ENCODE data around the gene SEMA4B. TPM values are rescaled to one million over a fixed set of nuclear protein-coding genes. Genes with fewer than 3 reads are reported as not detected.
A peak's percentile ranks its signal among the peaks of the same experiment; 100 is the strongest.

SEMA4B gene
- total and polyA plus RNA-seq, 10 of the 15 experiments (the other 5 are each of a cell fraction or from before 2014, with no cell fraction given) = 0.87 to 26.0 (median 9.3) TPM

DNA sequence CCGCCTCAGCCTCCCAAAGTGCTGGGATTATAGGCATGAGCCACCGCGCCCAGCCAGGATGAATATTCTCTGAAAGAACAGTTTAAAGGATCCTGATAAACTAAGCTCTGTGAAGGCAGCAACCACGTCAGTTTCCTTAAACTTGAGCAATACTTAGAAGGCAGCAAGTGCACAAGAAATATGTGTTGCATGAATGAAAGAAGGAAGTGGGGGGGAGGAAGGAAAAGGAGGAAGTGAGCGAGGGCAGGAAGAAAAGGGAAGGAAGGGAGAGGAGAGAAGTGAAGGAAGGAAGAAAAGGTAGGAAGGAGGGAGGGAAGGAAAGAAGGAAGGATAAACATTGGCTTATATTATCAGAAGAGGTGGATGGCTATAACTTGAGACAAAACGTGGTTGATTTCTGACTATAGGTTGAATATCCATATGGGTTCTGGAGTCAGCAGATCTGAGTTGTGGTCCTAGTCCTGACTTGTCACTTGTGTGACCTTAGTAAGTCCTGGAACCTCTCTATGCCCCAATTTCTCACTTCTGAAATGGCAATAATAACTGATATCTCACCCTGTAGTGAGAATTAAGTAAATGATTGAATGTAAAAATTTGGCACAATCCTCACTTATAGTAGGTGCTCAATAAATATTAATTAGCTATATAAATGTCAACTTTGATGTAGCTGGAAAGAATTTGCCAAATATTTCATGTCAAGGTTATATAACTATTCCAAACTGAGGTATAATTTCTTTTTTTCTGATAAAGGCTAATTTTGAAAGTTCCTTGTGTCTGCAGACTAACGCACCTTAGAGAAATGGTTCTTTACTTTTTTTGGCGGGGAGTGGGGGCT, 12.0 kb upstream of the SEMA4B start:
- 66% methylated on average over 8 of the region's 8 CpGs for WGBS (ENCODE audit: insufficient coverage, insufficient replicate concordance, low lambda C conversion rate, missing lambda C conversion rate)
- H4K20me1 ChIP-seq (ENCODE audit: control insufficient read depth, insufficient read depth) = no peaks in the 10 kb centered on the region
- CTCF ChIA-PET = interaction anchor here (1.0 to 4.1 kb wide), 7 partner anchors 12 to 44 kb away, joined by 3 to 22 read pairs (median 4); partner anchors contain the start of gene SEMA4B
- 0 out of 4 replicates have a peak, but pooled peaks cover 0 to 2% of the 10 kb centered on the region in 2 experiments for H3K36me3 ChIP-seq (ENCODE audit: control insufficient read depth in 2 of 2, insufficient read depth in 2 of 2, low read length in 1 of 2)
- intact Hi-C loops (cut with micrococcal nuclease; ENCODE audit: unreplicated experiment) (no loop called here), in situ Hi-C loops (cut with MboI) (no loop called here)
- peaks cover 45% of the 10 kb centered on the region for H3K4me1 ChIP-seq (ENCODE audit: control insufficient read depth, insufficient read depth, low read length)
- H3K4me3 ChIP-seq = no peak overlapping the region
- no peak for TF ChIP-seq STAT3 (IDR thresholded peaks at IDR 0.05; ENCODE audit: low read depth, low read length)
- TF ChIP-seq RUNX3 (IDR thresholded peaks at IDR 0.05; ENCODE audit: low read length) = no peak
- TF ChIP-seq SPI1 (IDR thresholded peaks at IDR 0.05; ENCODE audit: borderline replicate concordance, insufficient read depth, low read depth, low read length) = peak; percentile 53; the same call in 1 of the 2 replicates
- peak in 1 of 2 experiments; percentile 64; a peak in 2 of 4 replicates for TF ChIP-seq ETV6 (conservative IDR thresholded peaks at IDR 0.05 in 1 of 2, IDR thresholded peaks at IDR 0.05 in 1 of 2; ENCODE audit: borderline replicate concordance in 1 of 2, low read depth in 1 of 2)
- peak; percentile 37; the same call in 1 of the 2 replicates for TF ChIP-seq HDGF (IDR thresholded peaks at IDR 0.05)
- peak; percentile 42 to 65; a peak in 2 of 4 replicates for TF ChIP-seq IKZF2 (IDR thresholded peaks at IDR 0.05)
- TF ChIP-seq ZZZ3 (IDR thresholded peaks at IDR 0.05; ENCODE audit: control insufficient read depth, insufficient read length, low read depth) = no peak
- FAIRE-seq = no peak
- SMC1A ChIA-PET (ENCODE audit: uncharacterized antibody, unreplicated experiment) = interaction anchor here (1.1 to 5.3 kb wide), 8 partner anchors 10 to 98 kb away, joined by 3 to 47 read pairs (median 6); partner anchors contain the start of genes CIB1, GDPGP1 and SEMA4B
- no peak overlapping the region for H2AFZ ChIP-seq (ENCODE audit: control insufficient read depth, low read depth, low read length)
- no peak overlapping the region for H3K27ac ChIP-seq (ENCODE audit: control insufficient read depth, insufficient read depth)
- no peak overlapping the region for H3K9ac ChIP-seq (ENCODE audit: control insufficient read depth, insufficient read depth, low read length)
- peaks cover 8% of the 10 kb centered on the region; the same call in 1 of the 2 replicates for H3K79me2 ChIP-seq (ENCODE audit: control insufficient read depth, insufficient read depth, low read length)
- no peaks in the 10 kb centered on the region for H3K9me3 ChIP-seq (replicated peaks; ENCODE audit: control insufficient read depth, insufficient read depth, low read length)
- no peak for ATAC-seq
- no TSS peak for BruUV-seq (replicated peaks)
- POLR2A ChIA-PET = interaction anchor here (0.8 to 6.0 kb wide), 6 partner anchors 8 to 26 kb away, joined by 3 to 101 read pairs (median 5); partner anchors contain the start of gene SEMA4B
- no peak for DNase-seq (ENCODE audit: low read depth, low spot score)
- RAD21 ChIA-PET (ENCODE audit: unreplicated experiment) = interaction anchor here (0.9 to 1.6 kb wide), 4 partner anchors 12 to 45 kb away, joined by 3 to 5 read pairs (median 4); partner anchors contain the start of gene GDPGP1
- no peaks in the 10 kb centered on the region for H3K27me3 ChIP-seq (replicated peaks in 1 of 2; ENCODE audit: control insufficient read depth in 2 of 2, insufficient read depth in 2 of 2, low read length in 1 of 2)
- no peak overlapping the region for H3K4me2 ChIP-seq (ENCODE audit: control insufficient read depth, insufficient read depth)
